ENCODE data around the gene BRD4. TPM values are rescaled to one million over a fixed set of nuclear protein-coding genes. Genes with fewer than 3 reads are reported as not detected.
A peak's percentile ranks its signal among the peaks of the same experiment; 100 is the strongest.

Gene BRD4
- total RNA-seq, 1 donor from 2014 or later, result 9.4 TPM

GRCh38 chr19:15373644-15374043 lies 41.3 kb upstream of the BRD4 start:
- Histone ChIP-seq H3K9ac (ENCODE audit: low read depth in 1 of 3, low read length in 3 of 3) (peak overlapping the region in 1 of 3 donors; percentile 81), H3K27ac (ENCODE audit: low read depth, low read length) (peak overlapping the region; percentile 73), H3K36me3 (ENCODE audit: control insufficient read depth in 3 of 3, insufficient read depth in 3 of 3, low read length in 3 of 3) (peaks cover 33 to 47% (median 44%) of the 10 kb centered on the region in 3 donors), H3K4me3 (ENCODE audit: low read length in 3 of 3) (no peak overlapping the region), H3K27me3 (ENCODE audit: control insufficient read depth in 3 of 3, insufficient read depth in 3 of 3, low read length in 3 of 3) (no peaks in the 10 kb centered on the region), H3K9me3 (ENCODE audit: control insufficient read depth in 3 of 3, low read length in 3 of 3) (no peaks in the 10 kb centered on the region), H3K4me1 (ENCODE audit: control insufficient read depth in 3 of 3, insufficient read depth in 3 of 3, low read length in 3 of 3) (peaks cover 41 to 46% (median 44%) of the 10 kb centered on the region in 3 donors)

GRCh38 chr19:15372891-15373301 lies 40.6 kb upstream of the BRD4 start:
- no peak overlapping the region for H3K9ac ChIP-seq (ENCODE audit: low read depth in 1 of 3, low read length in 3 of 3)
- peaks cover 33 to 42% (median 38%) of the 10 kb centered on the region in 3 donors for H3K4me1 ChIP-seq (ENCODE audit: control insufficient read depth in 3 of 3, insufficient read depth in 3 of 3, low read length in 3 of 3)
- no peak overlapping the region for H3K27ac ChIP-seq (ENCODE audit: low read depth, low read length)
- no peaks in the 10 kb centered on the region for H3K9me3 ChIP-seq (ENCODE audit: control insufficient read depth in 3 of 3, low read length in 3 of 3)
- H3K4me3 ChIP-seq (ENCODE audit: low read length in 3 of 3), result no peak overlapping the region
- no peaks in the 10 kb centered on the region for H3K27me3 ChIP-seq (ENCODE audit: control insufficient read depth in 3 of 3, insufficient read depth in 3 of 3, low read length in 3 of 3)
- peaks cover 41 to 54% (median 52%) of the 10 kb centered on the region in 3 donors for H3K36me3 ChIP-seq (ENCODE audit: control insufficient read depth in 3 of 3, insufficient read depth in 3 of 3, low read length in 3 of 3)

- Histone ChIP-seq H3K4me3 (ENCODE audit: low read length in 3 of 3) (no peak overlapping the region), H3K4me1 (ENCODE audit: control insufficient read depth in 3 of 3, insufficient read depth in 3 of 3, low read length in 3 of 3) (peaks cover 29 to 41% (median 34%) of the 10 kb centered on the region in 3 donors), H3K27ac (ENCODE audit: low read depth, low read length) (no peak overlapping the region), H3K9me3 (ENCODE audit: control insufficient read depth in 3 of 3, low read length in 3 of 3) (no peaks in the 10 kb centered on the region), H3K36me3 (ENCODE audit: control insufficient read depth in 3 of 3, insufficient read depth in 3 of 3, low read length in 3 of 3) (peaks cover 45 to 57% (median 56%) of the 10 kb centered on the region in 3 donors), H3K27me3 (ENCODE audit: control insufficient read depth in 3 of 3, insufficient read depth in 3 of 3, low read length in 3 of 3) (no peaks in the 10 kb centered on the region), H3K9ac (ENCODE audit: low read depth in 1 of 3, low read length in 3 of 3) (no peak overlapping the region)
Measured at GRCh38 chr19:15372470-15372869, 40.1 kb upstream of the BRD4 start.

GRCh38 chr19:15371786-15372380 lies 39.5 kb upstream of the BRD4 start:
- peaks cover 23 to 36% (median 28%) of the 10 kb centered on the region in 3 donors for H3K4me1 ChIP-seq (ENCODE audit: control insufficient read depth in 3 of 3, insufficient read depth in 3 of 3, low read length in 3 of 3)
- peaks cover 51 to 61% (median 59%) of the 10 kb centered on the region in 3 donors for H3K36me3 ChIP-seq (ENCODE audit: control insufficient read depth in 3 of 3, insufficient read depth in 3 of 3, low read length in 3 of 3)
- no peak overlapping the region for H3K9ac ChIP-seq (ENCODE audit: low read depth in 1 of 3, low read length in 3 of 3)
- H3K4me3 ChIP-seq (ENCODE audit: low read length in 3 of 3), result no peak overlapping the region
- H3K27ac ChIP-seq (ENCODE audit: low read depth, low read length), result no peak overlapping the region
- H3K9me3 ChIP-seq (ENCODE audit: control insufficient read depth in 3 of 3, low read length in 3 of 3), result no peaks in the 10 kb centered on the region
- H3K27me3 ChIP-seq (ENCODE audit: control insufficient read depth in 3 of 3, insufficient read depth in 3 of 3, low read length in 3 of 3), result no peaks in the 10 kb centered on the region

- Histone ChIP-seq H3K4me3 (ENCODE audit: low read length in 3 of 3) (no peak overlapping the region), H3K27ac (ENCODE audit: low read depth, low read length) (no peak overlapping the region), H3K36me3 (ENCODE audit: control insufficient read depth in 3 of 3, insufficient read depth in 3 of 3, low read length in 3 of 3) (peaks cover 52 to 64% (median 59%) of the 10 kb centered on the region in 3 donors), H3K27me3 (ENCODE audit: control insufficient read depth in 3 of 3, insufficient read depth in 3 of 3, low read length in 3 of 3) (no peaks in the 10 kb centered on the region), H3K9me3 (ENCODE audit: control insufficient read depth in 3 of 3, low read length in 3 of 3) (no peaks in the 10 kb centered on the region), H3K4me1 (ENCODE audit: control insufficient read depth in 3 of 3, insufficient read depth in 3 of 3, low read length in 3 of 3) (peaks cover 20 to 32% (median 24%) of the 10 kb centered on the region in 3 donors), H3K9ac (ENCODE audit: low read depth in 1 of 3, low read length in 3 of 3) (no peak overlapping the region)
Measured at GRCh38 chr19:15371119-15371518, 38.8 kb upstream of the BRD4 start.

- Histone ChIP-seq H3K9ac (ENCODE audit: low read depth in 1 of 3, low read length in 3 of 3) (no peak overlapping the region), H3K4me1 (ENCODE audit: control insufficient read depth in 3 of 3, insufficient read depth in 3 of 3, low read length in 3 of 3) (peaks cover 8 to 20% (median 9%) of the 10 kb centered on the region in 3 donors), H3K27ac (ENCODE audit: low read depth, low read length) (no peak overlapping the region), H3K9me3 (ENCODE audit: control insufficient read depth in 3 of 3, low read length in 3 of 3) (no peaks in the 10 kb centered on the region), H3K27me3 (ENCODE audit: control insufficient read depth in 3 of 3, insufficient read depth in 3 of 3, low read length in 3 of 3) (no peaks in the 10 kb centered on the region), H3K4me3 (ENCODE audit: low read length in 3 of 3) (no peak overlapping the region), H3K36me3 (ENCODE audit: control insufficient read depth in 3 of 3, insufficient read depth in 3 of 3, low read length in 3 of 3) (peaks cover 62 to 74% (median 68%) of the 10 kb centered on the region in 3 donors)
Measured at GRCh38 chr19:15369594-15369891, 37.2 kb upstream of the BRD4 start.

GRCh38 chr19:15368798-15369593 lies 36.7 kb upstream of the BRD4 start:
- no peaks in the 10 kb centered on the region for H3K9me3 ChIP-seq (ENCODE audit: control insufficient read depth in 3 of 3, low read length in 3 of 3)
- H3K27ac ChIP-seq (ENCODE audit: low read depth, low read length), result no peak overlapping the region
- no peak overlapping the region for H3K9ac ChIP-seq (ENCODE audit: low read depth in 1 of 3, low read length in 3 of 3)
- no peak overlapping the region for H3K4me3 ChIP-seq (ENCODE audit: low read length in 3 of 3)
- H3K27me3 ChIP-seq (ENCODE audit: control insufficient read depth in 3 of 3, insufficient read depth in 3 of 3, low read length in 3 of 3), result no peaks in the 10 kb centered on the region
- peaks cover 3 to 15% (median 3%) of the 10 kb centered on the region in 3 donors for H3K4me1 ChIP-seq (ENCODE audit: control insufficient read depth in 3 of 3, insufficient read depth in 3 of 3, low read length in 3 of 3)
- H3K36me3 ChIP-seq (ENCODE audit: control insufficient read depth in 3 of 3, insufficient read depth in 3 of 3, low read length in 3 of 3), result peaks cover 62 to 74% (median 68%) of the 10 kb centered on the region in 3 donors

- Histone ChIP-seq H3K4me1 (ENCODE audit: control insufficient read depth in 3 of 3, insufficient read depth in 3 of 3, low read length in 3 of 3) (peaks cover 0 to 9% (median 0%) of the 10 kb centered on the region in 3 donors), H3K9me3 (ENCODE audit: control insufficient read depth in 3 of 3, low read length in 3 of 3) (no peaks in the 10 kb centered on the region), H3K9ac (ENCODE audit: low read depth in 1 of 3, low read length in 3 of 3) (no peak overlapping the region), H3K27ac (ENCODE audit: low read depth, low read length) (no peak overlapping the region), H3K4me3 (ENCODE audit: low read length in 3 of 3) (no peak overlapping the region), H3K27me3 (ENCODE audit: control insufficient read depth in 3 of 3, insufficient read depth in 3 of 3, low read length in 3 of 3) (no peaks in the 10 kb centered on the region), H3K36me3 (ENCODE audit: control insufficient read depth in 3 of 3, insufficient read depth in 3 of 3, low read length in 3 of 3) (peaks cover 62 to 67% (median 64%) of the 10 kb centered on the region in 3 donors)
Measured at GRCh38 chr19:15368051-15368632, 35.8 kb upstream of the BRD4 start.

- Histone ChIP-seq H3K36me3 (ENCODE audit: control insufficient read depth in 3 of 3, insufficient read depth in 3 of 3, low read length in 3 of 3) (peaks cover 57 to 62% (median 60%) of the 10 kb centered on the region in 3 donors), H3K27ac (ENCODE audit: low read depth, low read length) (no peak overlapping the region), H3K4me1 (ENCODE audit: control insufficient read depth in 3 of 3, insufficient read depth in 3 of 3, low read length in 3 of 3) (peaks cover 0 to 9% (median 0%) of the 10 kb centered on the region in 3 donors), H3K27me3 (ENCODE audit: control insufficient read depth in 3 of 3, insufficient read depth in 3 of 3, low read length in 3 of 3) (no peaks in the 10 kb centered on the region), H3K9me3 (ENCODE audit: control insufficient read depth in 3 of 3, low read length in 3 of 3) (no peaks in the 10 kb centered on the region), H3K9ac (ENCODE audit: low read depth in 1 of 3, low read length in 3 of 3) (no peak overlapping the region), H3K4me3 (ENCODE audit: low read length in 3 of 3) (no peak overlapping the region)
Measured at GRCh38 chr19:15367439-15367838, 35.1 kb upstream of the BRD4 start.

GRCh38 chr19:15365264-15365663 lies 32.9 kb upstream of the BRD4 start:
- no peak overlapping the region for H3K27ac ChIP-seq (ENCODE audit: low read depth, low read length)
- peaks cover 0 to 5% (median 0%) of the 10 kb centered on the region in 3 donors for H3K4me1 ChIP-seq (ENCODE audit: control insufficient read depth in 3 of 3, insufficient read depth in 3 of 3, low read length in 3 of 3)
- H3K4me3 ChIP-seq (ENCODE audit: low read length in 3 of 3), result no peak overlapping the region
- H3K27me3 ChIP-seq (ENCODE audit: control insufficient read depth in 3 of 3, insufficient read depth in 3 of 3, low read length in 3 of 3), result no peaks in the 10 kb centered on the region
- H3K9ac ChIP-seq (ENCODE audit: low read depth in 1 of 3, low read length in 3 of 3), result no peak overlapping the region
- H3K9me3 ChIP-seq (ENCODE audit: control insufficient read depth in 3 of 3, low read length in 3 of 3), result no peaks in the 10 kb centered on the region
- H3K36me3 ChIP-seq (ENCODE audit: control insufficient read depth in 3 of 3, insufficient read depth in 3 of 3, low read length in 3 of 3), result peaks cover 58 to 63% (median 60%) of the 10 kb centered on the region in 3 donors
